ENCODE data around the gene GTF2IRD1. TPM values are rescaled to one million over a fixed set of nuclear protein-coding genes. Genes with fewer than 3 reads are reported as not detected.

GTF2IRD1 gene
- total RNA-seq, 1 experiment from 2014 or later = 14.9 TPM

DNA sequence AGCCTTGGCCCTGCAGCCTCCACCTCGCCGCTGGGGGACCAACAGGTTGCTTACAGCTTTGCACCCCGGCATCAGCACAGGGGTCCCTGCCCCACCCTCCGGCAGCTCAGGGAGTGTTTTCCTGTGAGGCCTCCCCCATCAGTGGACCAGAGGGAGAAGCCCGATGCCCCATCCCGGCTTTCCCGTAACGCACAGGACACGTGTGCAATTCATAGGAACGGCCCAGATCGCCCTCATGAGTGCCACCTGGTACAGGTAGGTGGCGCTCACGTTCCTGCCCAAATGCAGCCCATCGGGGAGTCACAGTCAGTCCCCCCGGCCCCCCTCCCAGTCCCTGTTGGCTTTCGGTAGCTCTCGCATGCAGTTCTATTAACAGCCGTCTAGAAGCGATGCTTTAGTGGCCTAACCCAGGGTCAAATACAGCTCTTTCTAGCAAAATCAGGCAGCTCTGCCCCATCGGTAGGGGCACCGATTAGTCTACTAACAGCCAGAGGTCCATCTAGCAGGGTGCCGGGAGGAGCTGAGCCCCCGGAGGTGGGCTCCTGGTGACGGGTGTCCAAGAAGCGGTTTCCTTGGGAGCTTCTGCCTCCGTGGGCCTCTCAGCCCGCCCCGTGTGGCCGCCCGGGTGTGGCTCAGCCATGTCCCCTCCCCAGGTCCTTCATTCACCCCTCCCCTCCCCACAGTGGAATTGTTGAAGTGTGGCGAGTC is 48.4 kb upstream of the GTF2IRD1 start:
- ATAC-seq (no peak), DNase-seq (no peak)
- Histone ChIP-seq H2AFZ (ENCODE audit: low read length) (no peak overlapping the region), H3F3A (ENCODE audit: low read length, unreplicated experiment) (no peaks in the 10 kb centered on the region), H3K27ac (ENCODE audit: low read length) (no peak overlapping the region), H3K9me3 (ENCODE audit: low read length) (no peaks in the 10 kb centered on the region), H3K4me3 (ENCODE audit: low read length) (no peak overlapping the region), H3K4me2 (ENCODE audit: low read length) (no peak overlapping the region), H3K79me2 (ENCODE audit: low read length) (no peaks in the 10 kb centered on the region), H3K9me2 (replicated peaks; ENCODE audit: low read length) (no peaks in the 10 kb centered on the region), H4K20me1 (ENCODE audit: low read length) (no peaks in the 10 kb centered on the region), H3K9ac (ENCODE audit: low read length) (no peak overlapping the region), H3K4me1 (ENCODE audit: insufficient read depth, low read length) (no peaks in the 10 kb centered on the region), H3K36me3 (ENCODE audit: low read depth, low read length) (no peaks in the 10 kb centered on the region), H3K27me3 (ENCODE audit: low read length) (no peaks in the 10 kb centered on the region)
- intact Hi-C loops (cut with micrococcal nuclease) = no loop called here
- POLR2A ChIA-PET (ENCODE audit: unreplicated experiment) = no interaction called here
- BruUV-seq (replicated peaks) = no TSS peak
- CTCF ChIA-PET = interaction anchor here (0.6 kb wide), 2 partner anchors 60 to 69 kb away, joined by 4 to 6 read pairs; no protein-coding TSS in a partner anchor
- no peak for TF ChIP-seq EZH2 (IDR thresholded peaks at IDR 0.05; ENCODE audit: low read length, unreplicated experiment)
- no peak for TF ChIP-seq EZH2phosphoT487 (IDR thresholded peaks at IDR 0.05; ENCODE audit: borderline replicate concordance, low read length)
- TF ChIP-seq CTCF (conservative IDR thresholded peaks at IDR 0.05; ENCODE audit: low read depth, low read length) = peak; percentile 63

DNA sequence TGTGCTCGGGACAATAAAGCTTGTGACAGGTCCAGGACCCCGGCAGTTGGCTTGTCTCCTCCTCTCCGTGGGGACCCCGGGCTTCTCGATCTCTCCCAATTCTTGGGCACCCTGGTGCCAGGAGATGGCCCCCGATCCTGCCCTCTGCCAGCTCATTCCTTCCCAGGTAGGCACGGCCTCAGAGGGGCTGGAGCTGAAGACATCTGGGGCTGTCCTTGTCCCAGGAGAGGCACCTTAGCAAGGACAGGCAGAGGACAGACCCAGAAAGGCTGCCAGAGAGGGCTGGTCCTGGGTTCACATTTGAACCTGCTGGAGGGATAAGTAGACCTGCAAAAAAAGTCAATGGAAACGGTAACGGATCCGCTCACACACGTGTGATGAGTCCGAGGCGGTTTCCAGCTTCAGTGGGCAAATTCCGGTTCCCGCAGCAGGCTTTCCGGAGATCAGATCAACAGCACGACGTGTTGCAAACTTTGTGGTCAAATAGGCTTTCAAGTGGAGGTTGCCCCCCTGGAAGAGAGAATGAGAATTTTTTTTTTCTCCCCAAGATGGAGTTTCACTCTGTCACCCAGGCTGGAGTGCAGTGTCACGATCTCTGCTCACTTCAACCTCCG is 47.7 kb upstream of the GTF2IRD1 start:
- ChIA-PET CTCF (interaction anchor here (0.6 kb wide), 2 partner anchors 61 to 69 kb away, joined by 4 to 6 read pairs; no protein-coding TSS in a partner anchor), POLR2A (ENCODE audit: unreplicated experiment) (no interaction called here)
- Histone ChIP-seq H3F3A (ENCODE audit: low read length, unreplicated experiment) (no peaks in the 10 kb centered on the region), H3K27me3 (ENCODE audit: low read length) (no peaks in the 10 kb centered on the region), H3K9me3 (ENCODE audit: low read length) (no peaks in the 10 kb centered on the region), H3K4me2 (ENCODE audit: low read length) (no peak overlapping the region), H3K4me3 (ENCODE audit: low read length) (no peak overlapping the region), H4K20me1 (ENCODE audit: low read length) (no peaks in the 10 kb centered on the region), H3K27ac (ENCODE audit: low read length) (no peak overlapping the region), H3K4me1 (ENCODE audit: insufficient read depth, low read length) (no peaks in the 10 kb centered on the region), H3K9me2 (replicated peaks; ENCODE audit: low read length) (no peaks in the 10 kb centered on the region), H3K79me2 (ENCODE audit: low read length) (no peaks in the 10 kb centered on the region), H3K9ac (ENCODE audit: low read length) (no peak overlapping the region), H3K36me3 (ENCODE audit: low read depth, low read length) (no peaks in the 10 kb centered on the region), H2AFZ (ENCODE audit: low read length) (no peak overlapping the region)
- BruUV-seq (replicated peaks) = no TSS peak
- TF ChIP-seq EZH2 (IDR thresholded peaks at IDR 0.05; ENCODE audit: low read length, unreplicated experiment) = no peak
- TF ChIP-seq EZH2phosphoT487 (IDR thresholded peaks at IDR 0.05; ENCODE audit: borderline replicate concordance, low read length) = no peak
- no peak for TF ChIP-seq CTCF (conservative IDR thresholded peaks at IDR 0.05; ENCODE audit: low read depth, low read length)
- intact Hi-C loops (cut with micrococcal nuclease) = no loop called here
- DNase-seq (no peak), ATAC-seq (no peak)

GRCh38 chr7:74407958-74408357 is 45.7 kb upstream of the GTF2IRD1 start:
- no peaks in the 10 kb centered on the region for H3F3A ChIP-seq (ENCODE audit: low read length, unreplicated experiment)
- no peak overlapping the region for H3K27ac ChIP-seq (ENCODE audit: low read length)
- ChIA-PET CTCF (no interaction called here), POLR2A (ENCODE audit: unreplicated experiment) (no interaction called here)
- BruUV-seq (replicated peaks) = no TSS peak
- no peaks in the 10 kb centered on the region for H3K36me3 ChIP-seq (ENCODE audit: low read depth, low read length)
- H4K20me1 ChIP-seq (ENCODE audit: low read length) = no peaks in the 10 kb centered on the region
- H3K4me3 ChIP-seq (ENCODE audit: low read length) = no peak overlapping the region
- no peak overlapping the region for H3K9ac ChIP-seq (ENCODE audit: low read length)
- H3K4me1 ChIP-seq (ENCODE audit: insufficient read depth, low read length) = no peaks in the 10 kb centered on the region
- no peaks in the 10 kb centered on the region for H3K9me3 ChIP-seq (ENCODE audit: low read length)
- intact Hi-C loops (cut with micrococcal nuclease) = no loop called here
- no peak overlapping the region for H2AFZ ChIP-seq (ENCODE audit: low read length)
- H3K9me2 ChIP-seq (replicated peaks; ENCODE audit: low read length) = no peaks in the 10 kb centered on the region
- DNase-seq (no peak), ATAC-seq (no peak)
- H3K79me2 ChIP-seq (ENCODE audit: low read length) = no peaks in the 10 kb centered on the region
- no peaks in the 10 kb centered on the region for H3K27me3 ChIP-seq (ENCODE audit: low read length)
- H3K4me2 ChIP-seq (ENCODE audit: low read length) = no peak overlapping the region
- TF ChIP-seq CTCF (conservative IDR thresholded peaks at IDR 0.05; ENCODE audit: low read depth, low read length) = no peak

All from PC-3 (cell line).